GM12874 (cell line): Measurements from ENCODE around the gene RAB40C.

Experiments
- CTCF ChIP-seq: IDR thresholded peaks from 2 replicates; pipeline ENCODE4 v1.5.1; 2011; ENCODE audit warnings: low read depth, mild to moderate bottlenecking, control low read depth, low read length, moderate library complexity; ENCODE audit not compliant: insufficient read depth

RAB40C gene

GRCh38 chr16:630249-630814 is 40.5 kb downstream of the RAB40C start:
- TF ChIP-seq CTCF = no peak

DNA sequence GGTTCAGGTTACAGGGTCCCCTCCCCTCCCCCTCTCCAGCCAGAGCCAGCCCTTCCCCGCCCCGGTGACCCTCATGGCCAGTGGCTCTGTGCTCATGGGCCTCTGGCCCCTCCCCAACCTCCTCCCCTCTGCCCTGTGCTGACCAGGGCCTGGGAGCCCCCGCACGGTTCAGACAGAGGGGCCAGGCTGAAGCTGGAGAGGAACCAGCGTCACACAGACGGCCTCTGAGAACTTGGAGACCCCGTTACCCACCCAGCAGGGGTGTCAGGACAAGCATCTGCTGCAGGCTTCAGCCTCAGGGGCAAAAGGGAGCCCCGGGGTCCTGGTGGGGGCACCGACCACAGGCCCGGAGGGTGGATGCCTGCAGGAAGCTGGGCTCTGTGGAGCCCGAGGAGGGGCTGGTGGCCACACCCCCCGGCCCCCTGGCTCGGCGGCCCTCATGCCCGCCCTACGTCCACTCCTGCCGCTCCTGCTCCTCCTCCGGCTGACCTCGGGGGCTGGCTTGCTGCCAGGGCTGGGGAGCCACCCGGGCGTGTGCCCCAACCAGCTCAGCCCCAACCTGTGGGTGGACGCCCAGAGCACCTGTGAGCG is 41.0 kb downstream of the RAB40C start, which contains the start of gene WFIKKN1:
TSS of gene WFIKKN1 (plus strand) at position 171 of the 591 bp plus-strand sequence. CDS start at position 440, 269 bp downstream.
- TF ChIP-seq CTCF = no peak

GRCh38 chr16:631808-632358 is 42.0 kb downstream of the RAB40C start:
- no peak for TF ChIP-seq CTCF

DNA sequence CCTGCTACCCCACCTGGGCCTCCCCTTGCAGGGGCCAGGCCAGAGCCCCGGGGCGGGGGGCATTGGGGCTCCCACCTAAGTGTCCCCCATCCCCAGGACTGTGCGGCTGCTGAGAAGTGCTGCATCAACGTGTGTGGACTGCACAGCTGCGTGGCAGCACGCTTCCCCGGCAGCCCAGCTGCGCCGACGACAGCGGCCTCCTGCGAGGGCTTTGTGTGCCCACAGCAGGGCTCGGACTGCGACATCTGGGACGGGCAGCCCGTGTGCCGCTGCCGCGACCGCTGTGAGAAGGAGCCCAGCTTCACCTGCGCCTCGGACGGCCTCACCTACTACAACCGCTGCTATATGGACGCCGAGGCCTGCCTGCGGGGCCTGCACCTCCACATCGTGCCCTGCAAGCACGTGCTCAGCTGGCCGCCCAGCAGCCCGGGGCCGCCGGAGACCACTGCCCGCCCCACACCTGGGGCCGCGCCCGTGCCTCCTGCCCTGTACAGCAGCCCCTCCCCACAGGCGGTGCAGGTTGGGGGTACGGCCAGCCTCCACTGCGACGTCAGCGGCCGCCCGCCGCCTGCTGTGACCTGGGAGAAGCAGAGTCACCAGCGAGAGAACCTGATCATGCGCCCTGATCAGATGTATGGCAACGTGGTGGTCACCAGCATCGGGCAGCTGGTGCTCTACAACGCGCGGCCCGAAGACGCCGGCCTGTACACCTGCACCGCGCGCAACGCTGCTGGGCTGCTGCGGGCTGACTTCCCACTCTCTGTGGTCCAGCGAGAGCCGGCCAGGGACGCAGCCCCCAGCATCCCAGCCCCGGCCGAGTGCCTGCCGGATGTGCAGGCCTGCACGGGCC is 42.8 kb downstream of the RAB40C start:
- TF ChIP-seq CTCF = no peak

GRCh38 chr16:633336-634050 is 43.6 kb downstream of the RAB40C start:
- TF ChIP-seq CTCF = no peak

- no peak for TF ChIP-seq CTCF
Measured at GRCh38 chr16:634051-634670, 44.3 kb downstream of the RAB40C start.

DNA sequence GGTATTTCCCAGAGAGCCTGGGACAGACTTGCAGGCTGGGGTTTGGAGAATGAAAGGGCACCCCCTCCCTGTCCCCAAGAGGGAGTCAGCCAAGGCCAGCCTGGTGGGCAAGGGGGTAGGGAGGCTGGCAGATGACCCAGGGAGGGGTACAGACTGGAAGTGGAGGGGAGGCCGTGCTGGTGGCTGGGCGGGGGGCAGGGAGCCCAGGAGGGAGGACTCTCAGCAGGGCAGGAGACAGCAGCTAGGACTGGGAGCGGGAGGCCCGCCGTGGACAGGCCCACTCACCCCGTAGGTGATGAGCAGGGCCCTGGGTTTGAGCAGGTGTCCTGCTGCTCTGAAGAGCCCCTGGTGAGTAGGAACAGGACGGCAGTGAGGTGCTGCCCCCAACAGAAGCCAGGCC is 45.1 kb downstream of the RAB40C start:
- TF ChIP-seq CTCF = no peak
